ENCODE results near the gene RTN4. TPM values are rescaled to one million over a fixed set of nuclear protein-coding genes. Genes with fewer than 3 reads are reported as not detected.

Gene RTN4
- total and polyA plus RNA-seq, 2 of the 4 experiments (the other 2 are of a cell fraction), result 77.8 to 588 TPM

GRCh38 chr2:54950811-54951210 is 99.4 kb downstream of the RTN4 start:
- Histone ChIP-seq H3K4ac (ENCODE audit: low read depth, low read length) (peak overlapping the region; percentile 49), H2AK9ac (replicated peaks; ENCODE audit: low read depth, low read length, poor library complexity) (no peak overlapping the region), H3K27me3 (ENCODE audit: control insufficient read depth, insufficient read depth, low read length) (no peaks in the 10 kb centered on the region), H3K9me1 (ENCODE audit: insufficient read depth, low read length) (peaks cover 32% of the 10 kb centered on the region), H4K91ac (ENCODE audit: insufficient read depth, low read depth, low read length) (peak overlapping the region; percentile 15; the same call in 1 of the 2 replicates), H3K4me3 (ENCODE audit: insufficient read depth, low read depth, low read length) (no peak overlapping the region), H4K8ac (ENCODE audit: low read depth in 2 of 2, low read length in 2 of 2) (peak overlapping the region in 1 of 2 experiments; percentile 23; a peak in 1 of 4 replicates), H4K5ac (ENCODE audit: low read depth, low read length) (no peak overlapping the region), H2BK120ac (ENCODE audit: low read depth, low read length) (peak overlapping the region; percentile 68), H2AFZ (replicated peaks; ENCODE audit: low read length, poor library complexity) (peak overlapping the region; percentile 5), H2BK5ac (ENCODE audit: low read depth, low read length, poor library complexity, severe bottlenecking) (no peak overlapping the region), H3K4me2 (ENCODE audit: low read depth, low read length) (no peak overlapping the region), H4K20me1 (ENCODE audit: insufficient read depth, low read length) (no peaks in the 10 kb centered on the region), H3K9ac (ENCODE audit: low read depth, low read length) (no peak overlapping the region), H2AK5ac (ENCODE audit: low read depth, low read length) (peak overlapping the region; percentile 63), H3K4me1 (ENCODE audit: control insufficient read depth, insufficient read depth, low read length) (peaks cover 26% of the 10 kb centered on the region), H3K23ac (ENCODE audit: low read depth, low read length) (no peak overlapping the region), H3K9me3 (ENCODE audit: control insufficient read depth, insufficient read depth, low read length) (no peaks in the 10 kb centered on the region), H3K36me3 (ENCODE audit: control insufficient read depth, insufficient read depth, low read length) (no peaks in the 10 kb centered on the region), H2BK15ac (ENCODE audit: low read depth, low read length) (no peak overlapping the region), H3K56ac (ENCODE audit: extremely low read depth, insufficient read depth, low read length) (no peak overlapping the region), H3K27ac (ENCODE audit: insufficient read depth, low read length) (no peak overlapping the region), H3K18ac (ENCODE audit: low read depth, low read length) (no peak overlapping the region; the same call in 1 of the 2 replicates), H2BK20ac (ENCODE audit: low read depth, low read length) (peak overlapping the region; percentile 78; the same call in 1 of the 2 replicates), H3K79me1 (ENCODE audit: low read depth in 1 of 2, low read length in 2 of 2) (peaks cover 0 to 25% of the 10 kb centered on the region in 2 experiments; a peak in 3 of 4 replicates), H3K14ac (replicated peaks; ENCODE audit: low read depth, low read length) (no peak overlapping the region)
- POLR2A ChIA-PET (ENCODE audit: unreplicated experiment), result interaction anchor here (0.5 kb wide), 1 partner anchor 43 kb away, joined by 3 read pairs; no protein-coding TSS in a partner anchor
- ATAC-seq (ENCODE audit: low read depth) (no peak), DNase-seq (no peak)
- intact Hi-C loops (cut with micrococcal nuclease) (no loop called here), in situ Hi-C loops (cut with MboI; ENCODE audit: low sequenced_read_pairs) (no loop called here), dilution Hi-C loops (cut with HindIII; ENCODE audit: low sequenced_read_pairs, unreplicated experiment) (no loop called here)
- no CpG with 5 or more reads among the region's 3 CpGs for WGBS, 2 experiments (ENCODE audit: extremely low coverage in 2 of 2, insufficient read length in 1 of 2)
- TF ChIP-seq, protein P1, sequence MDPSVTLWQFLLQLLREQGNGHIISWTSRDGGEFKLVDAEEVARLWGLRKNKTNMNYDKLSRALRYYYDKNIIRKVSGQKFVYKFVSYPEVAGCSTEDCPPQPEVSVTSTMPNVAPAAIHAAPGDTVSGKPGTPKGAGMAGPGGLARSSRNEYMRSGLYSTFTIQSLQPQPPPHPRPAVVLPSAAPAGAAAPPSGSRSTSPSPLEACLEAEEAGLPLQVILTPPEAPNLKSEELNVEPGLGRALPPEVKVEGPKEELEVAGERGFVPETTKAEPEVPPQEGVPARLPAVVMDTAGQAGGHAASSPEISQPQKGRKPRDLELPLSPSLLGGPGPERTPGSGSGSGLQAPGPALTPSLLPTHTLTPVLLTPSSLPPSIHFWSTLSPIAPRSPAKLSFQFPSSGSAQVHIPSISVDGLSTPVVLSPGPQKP (IDR thresholded peaks at IDR 0.05; ENCODE audit: borderline replicate concordance, low read depth, low read length), result no peak
- TF ChIP-seq NFE2L2 (IDR thresholded peaks at IDR 0.05; ENCODE audit: low read depth, low read length) (no peak), SMC3 (IDR thresholded peaks at IDR 0.05; ENCODE audit: low read depth, low read length) (no peak), RAD21 (IDR thresholded peaks at IDR 0.05; ENCODE audit: low read length) (no peak), CHD1 (IDR thresholded peaks at IDR 0.05; ENCODE audit: low read depth, low read length) (no peak), CEBPB (IDR thresholded peaks at IDR 0.05; ENCODE audit: low read depth, low read length) (no peak), RFX5 (IDR thresholded peaks at IDR 0.05; ENCODE audit: low read depth, low read length) (no peak), USF2 (IDR thresholded peaks at IDR 0.05; ENCODE audit: low read depth, low read length) (no peak), FOS (IDR thresholded peaks at IDR 0.05; ENCODE audit: low read depth, low read length) (no peak), RCOR1 (IDR thresholded peaks at IDR 0.05; ENCODE audit: insufficient replicate concordance, low read length) (no peak), POLR2A (IDR thresholded peaks at IDR 0.05; ENCODE audit: low read depth, low read length) (no peak)
- no TSS peak for BruUV-seq (replicated peaks)
- CTCF ChIA-PET, result interaction anchor here (0.7 kb wide), 1 partner anchor 9 kb away, joined by 3 read pairs; no protein-coding TSS in a partner anchor
